Brain pericyte (primary cell): ENCODE measurements around the gene ADPRHL1.
"Not testable (repeated sequence)": the region's sequence is repeated elsewhere in the genome, so short reads cannot be mapped to it uniquely, and the experiment has no call there.

ENCODE experiments used
- DNase-seq: peaks from one replicate; pipeline ENCODE4 v3.0.0-alpha.2; 2012; ENCODE audit warnings: low read depth, low spot score

The ADPRHL1 gene

GRCh38 chr13:113373811-113374485 is 79.3 kb downstream of the ADPRHL1 start:
- DNase-seq: no peak

DNA sequence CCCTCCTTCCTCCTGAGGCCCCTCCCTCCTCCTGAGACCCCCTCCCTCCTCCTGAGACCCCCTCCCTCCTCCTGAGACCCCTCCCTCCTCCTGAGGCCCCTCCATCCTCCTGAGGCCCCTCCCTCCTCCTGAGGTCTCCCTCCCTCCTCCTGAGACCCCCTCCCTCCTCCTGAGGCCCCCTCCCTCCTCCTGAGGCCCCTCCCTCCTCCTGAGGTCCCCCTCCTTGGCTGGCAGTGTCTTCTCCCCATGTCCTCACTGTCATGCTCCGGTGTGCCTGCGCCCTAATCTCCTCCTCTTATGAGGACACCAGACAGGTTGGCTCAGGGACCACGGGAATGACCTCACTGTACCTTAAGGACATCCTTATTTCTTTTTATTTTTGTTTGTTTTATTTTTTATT is 81.6 kb downstream of the ADPRHL1 start:
- DNase-seq: not testable (repeated sequence)

DNA sequence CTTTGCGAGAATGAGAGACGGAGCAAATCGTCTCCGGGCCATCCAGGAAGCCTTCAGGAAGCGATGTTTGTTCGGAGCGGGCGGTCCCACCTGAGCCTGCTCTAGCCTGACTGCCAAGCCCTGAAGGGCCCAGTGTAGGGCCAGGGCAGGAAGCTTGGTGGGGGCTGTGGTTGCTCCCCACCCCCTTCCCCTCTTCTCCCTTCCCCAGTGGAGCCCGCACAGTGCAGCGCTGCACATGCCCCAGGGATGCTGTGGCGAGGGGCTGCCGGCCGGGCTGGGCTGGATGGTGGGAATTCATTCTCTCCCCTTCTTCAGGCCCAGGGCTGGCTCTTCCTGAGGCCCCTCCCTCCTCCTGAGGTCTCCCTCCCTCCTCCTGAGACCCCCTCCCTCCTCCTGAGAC is 82.2 kb downstream of the ADPRHL1 start:
- DNase-seq: no peak

DNA sequence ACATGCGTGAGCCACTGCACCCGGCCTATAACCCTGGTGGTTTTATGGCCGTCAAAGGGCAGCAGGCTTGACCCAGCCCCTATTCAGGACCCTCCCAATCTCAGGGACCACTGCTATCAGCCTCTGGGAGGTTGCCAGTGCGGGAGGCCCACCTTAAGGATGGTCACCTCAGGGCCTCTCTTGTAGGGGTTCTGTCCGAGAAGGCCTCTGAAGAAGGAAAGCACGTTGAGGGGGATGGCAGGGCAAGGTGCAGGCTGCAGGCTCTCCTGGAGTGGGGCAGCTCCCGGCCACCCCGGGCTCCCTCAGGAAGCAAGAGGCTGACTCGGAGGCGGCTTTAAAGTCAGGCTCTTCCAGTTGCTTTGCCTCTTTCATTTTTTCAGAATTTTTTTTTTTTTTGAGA is 83.4 kb downstream of the ADPRHL1 start:
- DNase-seq: no peak

DNA sequence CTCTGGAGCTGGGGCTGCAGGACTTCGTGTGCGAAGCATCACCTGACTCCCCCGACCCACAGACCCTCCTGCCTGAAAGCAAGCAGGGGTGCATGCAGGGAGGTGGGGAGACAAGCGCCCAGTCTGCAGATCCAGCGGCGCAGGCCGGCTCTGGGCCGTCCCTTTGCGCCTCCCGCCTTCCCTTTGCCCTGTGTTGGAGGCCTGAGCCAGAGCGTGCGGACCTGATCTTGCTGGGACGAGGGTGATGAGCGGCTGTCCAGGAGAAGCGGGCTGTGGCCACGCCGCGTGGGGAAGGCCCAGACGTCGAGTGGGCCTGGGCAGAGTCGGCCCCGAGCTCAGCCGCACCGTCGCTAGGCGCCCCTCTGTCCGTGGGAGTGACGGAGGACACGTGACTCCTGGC is 84.1 kb downstream of the ADPRHL1 start:
- no peak for DNase-seq

DNA sequence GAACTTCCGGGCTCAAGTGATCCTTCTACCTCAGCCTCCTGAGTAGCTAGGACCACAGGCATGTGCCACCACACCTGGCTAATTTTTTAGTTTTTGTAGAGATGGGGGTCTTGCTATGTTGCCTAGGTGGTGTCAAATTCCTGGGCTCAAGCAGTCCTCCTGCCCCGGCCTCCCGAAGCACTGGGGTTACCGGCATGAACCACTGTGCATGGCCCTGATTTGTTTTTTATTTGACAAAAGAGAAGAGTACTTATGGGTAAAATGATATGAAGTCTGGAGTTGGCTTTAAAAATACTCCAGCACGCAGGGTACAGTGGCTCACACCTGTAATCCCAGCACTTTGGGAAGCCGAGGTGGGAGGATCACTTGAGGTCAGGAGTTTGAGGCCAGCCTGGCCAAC is 84.9 kb downstream of the ADPRHL1 start:
- not testable (repeated sequence) for DNase-seq

DNA sequence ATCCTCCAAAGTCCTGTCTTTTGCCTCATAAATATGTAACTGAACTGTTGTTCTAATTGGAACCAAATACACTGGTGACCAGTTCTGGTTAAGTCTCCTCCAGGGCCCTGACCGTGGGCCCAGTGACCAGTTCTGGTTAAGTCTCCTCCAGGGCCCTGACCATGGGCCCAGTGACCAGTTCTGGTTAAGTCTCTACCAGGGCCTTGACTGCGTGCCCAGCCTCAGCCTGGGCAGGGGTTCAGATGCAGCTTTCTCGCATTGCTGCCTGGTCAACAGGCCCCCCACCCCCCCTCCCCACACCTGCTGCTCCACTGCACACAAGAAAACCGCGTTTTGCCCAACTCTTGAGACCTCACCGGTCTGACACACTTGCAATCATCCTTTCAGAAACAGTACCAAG is 85.5 kb downstream of the ADPRHL1 start:
- no peak for DNase-seq

DNA sequence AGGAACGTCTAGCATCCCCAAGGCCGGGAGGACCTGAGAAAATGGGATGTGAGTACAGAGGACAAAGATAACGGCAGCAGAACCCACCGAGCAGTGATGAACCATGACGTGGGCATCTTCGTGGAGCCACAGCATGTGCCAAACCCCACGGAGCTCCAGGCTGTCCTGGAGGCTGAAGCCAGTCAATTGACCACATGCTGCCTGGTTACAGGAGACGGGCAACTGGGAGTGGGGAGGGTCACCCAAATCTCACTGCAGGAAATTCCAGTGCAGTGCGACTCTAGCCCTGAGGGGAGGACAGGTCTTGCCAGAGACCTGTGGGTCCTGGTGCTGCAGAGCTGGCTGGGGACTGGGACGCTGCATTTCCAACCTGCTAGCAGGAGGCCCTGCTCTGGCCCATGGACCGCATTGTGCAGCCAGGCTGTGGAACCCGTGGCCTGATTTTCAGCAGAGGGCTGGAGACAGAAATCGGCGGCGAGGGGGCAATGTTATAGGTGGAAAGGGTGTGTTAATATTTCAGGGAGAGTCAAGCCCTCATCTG is 86.2 kb downstream of the ADPRHL1 start:
- DNase-seq: no peak

DNA sequence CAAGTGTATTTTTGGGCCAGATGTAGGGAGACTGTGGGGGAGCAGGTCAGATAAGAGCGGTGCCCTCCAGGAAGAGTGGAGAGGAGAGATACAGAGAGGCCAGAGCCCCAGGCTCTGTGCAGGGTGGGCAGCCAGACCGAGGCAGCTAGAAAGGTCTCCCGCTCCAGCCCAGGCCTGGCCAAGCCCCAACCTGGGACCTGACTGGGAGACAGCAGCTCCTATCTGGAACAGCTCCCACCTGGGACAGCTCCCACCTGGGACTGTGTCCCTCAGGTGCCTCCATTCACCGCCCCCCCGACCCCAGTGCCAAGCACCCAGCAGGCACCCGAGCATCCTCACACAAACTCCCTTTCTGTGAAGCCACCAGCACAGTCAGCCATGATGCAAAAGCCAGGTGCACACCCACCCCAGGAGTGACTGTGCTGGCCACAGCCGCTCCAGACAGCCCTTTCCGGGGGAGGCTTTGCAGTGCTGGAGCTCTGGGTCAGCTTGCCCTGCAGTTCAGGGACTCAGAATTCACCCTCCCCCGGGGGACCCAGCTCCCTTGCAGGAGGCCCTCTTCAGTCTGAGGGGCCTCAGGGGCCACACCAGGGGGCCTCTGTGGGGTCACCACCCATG is 87.2 kb downstream of the ADPRHL1 start:
- DNase-seq: no peak

DNA sequence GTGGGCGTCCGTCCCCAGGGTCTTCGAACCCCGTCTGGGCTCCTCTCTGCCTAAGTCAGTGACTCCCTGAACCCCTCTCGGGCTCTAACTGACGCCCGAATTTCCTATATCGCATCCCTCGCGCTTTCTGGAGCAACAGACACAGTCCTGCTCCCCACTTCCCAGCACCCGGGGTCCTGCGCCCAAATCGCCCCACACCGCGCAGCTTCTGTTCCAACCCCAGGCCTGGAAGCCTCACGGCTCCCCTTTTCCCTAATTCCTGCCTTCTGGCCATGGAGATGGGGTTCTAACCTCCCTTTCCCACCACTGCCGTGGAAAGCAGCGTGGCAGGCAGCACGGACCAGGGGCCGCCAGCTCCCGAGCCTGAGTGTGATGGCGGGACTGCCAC is 87.7 kb downstream of the ADPRHL1 start:
- no peak for DNase-seq

DNA sequence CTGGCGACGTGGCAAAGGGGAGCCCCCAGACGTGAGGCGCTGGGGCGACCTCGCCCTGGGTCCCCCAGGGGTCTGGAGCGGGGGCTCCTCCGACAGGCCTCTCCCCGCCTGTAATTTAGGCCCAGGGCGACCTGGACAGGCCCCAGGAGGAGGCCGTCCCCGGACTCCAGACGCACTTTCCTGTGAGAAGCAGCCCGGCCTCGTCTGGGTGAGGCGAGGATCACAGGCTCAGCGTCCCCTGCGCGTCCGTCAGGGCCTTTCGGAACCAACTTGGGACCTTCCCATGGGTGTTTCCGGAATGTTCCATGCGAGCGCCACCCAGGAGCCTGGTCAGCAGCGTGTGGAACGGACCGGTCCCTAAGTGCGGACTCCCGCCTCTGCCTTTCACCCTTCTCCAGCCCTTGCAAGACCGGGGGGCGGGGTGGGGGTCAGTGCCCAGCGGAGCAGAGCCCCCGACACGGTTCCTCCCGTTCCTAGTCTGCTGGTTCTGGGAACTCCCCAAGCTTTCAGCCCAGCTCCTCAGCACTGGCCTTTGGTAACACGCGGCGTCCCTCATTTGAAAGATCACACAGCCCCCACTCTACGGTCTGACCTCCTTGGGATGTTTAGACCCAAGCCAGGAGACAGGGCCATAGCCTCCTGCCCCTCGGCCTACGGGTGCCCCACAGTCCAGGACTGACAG is 88.2 kb downstream of the ADPRHL1 start:
- no peak for DNase-seq

DNA sequence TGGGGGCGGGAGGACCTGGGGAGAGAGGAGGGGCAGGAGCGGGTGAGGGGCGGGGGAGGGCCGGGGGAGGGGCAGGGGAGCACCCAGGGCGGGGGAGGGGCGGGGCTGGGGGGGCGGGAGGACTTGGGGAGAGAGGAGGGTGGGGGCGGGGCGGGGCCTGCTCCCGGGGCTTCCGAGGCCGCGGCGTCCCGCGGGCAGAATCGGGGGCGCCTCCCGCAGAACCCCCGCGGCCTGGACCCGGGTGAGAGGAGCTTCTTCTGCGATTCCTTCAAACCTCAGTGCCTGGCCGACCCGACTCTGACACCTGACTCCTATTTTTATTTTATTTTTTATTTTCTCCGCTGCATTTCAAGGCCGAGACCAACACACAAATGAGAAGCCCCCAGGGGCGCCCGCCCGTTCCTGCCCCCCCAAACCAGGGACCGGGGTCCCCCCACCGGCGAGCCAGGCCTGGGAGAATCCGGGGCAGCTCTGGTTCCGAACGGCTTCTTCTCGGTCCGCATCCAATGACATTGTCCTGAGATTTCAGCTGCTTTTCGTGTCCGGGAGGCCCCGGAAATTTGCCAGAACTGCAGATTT is 88.9 kb downstream of the ADPRHL1 start:
- no peak for DNase-seq

- DNase-seq: no peak
Observed at GRCh38 chr13:113361406-113361805, 91.9 kb downstream of the ADPRHL1 start.

GRCh38 chr13:113360446-113360845 is 92.8 kb downstream of the ADPRHL1 start:
- no peak for DNase-seq

- DNase-seq: no peak
Observed at GRCh38 chr13:113359571-113359970, 93.7 kb downstream of the ADPRHL1 start.

- no peak for DNase-seq
Observed at GRCh38 chr13:113358653-113359190, 94.6 kb downstream of the ADPRHL1 start.

- no peak for DNase-seq
Observed at GRCh38 chr13:113357529-113357928, 95.8 kb downstream of the ADPRHL1 start.

- DNase-seq: no peak
Observed at GRCh38 chr13:113356596-113356995, 96.7 kb downstream of the ADPRHL1 start.

- DNase-seq: no peak
Observed at GRCh38 chr13:113355621-113356020, 97.7 kb downstream of the ADPRHL1 start.

DNA sequence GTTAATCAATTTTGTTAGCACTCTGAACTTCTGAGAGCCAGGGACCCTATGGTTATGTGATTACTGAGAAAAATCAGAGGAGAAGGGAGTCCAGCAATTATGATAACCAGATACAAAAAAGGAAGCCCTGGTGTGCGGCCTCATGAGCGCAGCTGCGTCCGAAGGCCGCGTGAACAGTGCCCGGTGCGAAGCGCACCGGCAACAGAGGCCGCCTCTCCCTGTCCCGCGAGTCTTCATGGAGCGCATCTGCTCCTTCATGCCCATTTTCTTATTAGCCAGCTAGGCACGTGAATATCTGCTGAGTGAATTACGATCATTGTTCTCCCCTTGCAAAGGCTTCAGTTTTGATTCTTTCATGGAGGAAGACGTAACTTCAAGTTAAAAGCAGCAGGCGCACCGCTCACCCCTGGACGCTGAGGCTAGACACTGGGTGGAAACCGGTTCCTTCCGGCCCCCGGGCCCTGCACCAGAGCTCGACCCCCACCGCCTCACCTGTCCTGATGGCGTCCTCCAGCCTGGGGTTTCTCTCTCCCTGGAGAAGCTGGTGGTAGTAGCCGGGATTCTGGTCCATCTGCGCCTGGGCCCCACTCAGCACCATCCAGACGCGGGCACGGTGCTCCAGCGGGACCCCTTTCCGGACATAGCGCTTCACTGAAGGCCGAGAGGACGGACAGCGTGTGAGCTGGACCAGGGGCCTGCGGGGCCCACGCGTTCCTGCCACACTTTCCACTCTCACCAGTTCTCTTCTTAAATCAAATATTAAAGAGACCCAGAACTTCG is 98.3 kb downstream of the ADPRHL1 start:
- DNase-seq: no peak

GRCh38 chr13:113353254-113353653 is 100.0 kb downstream of the ADPRHL1 start:
- DNase-seq: no peak
